Smooth muscle cell (in vitro differentiated cells): ENCODE data around the gene TUBB1. TPM values are rescaled to one million over a fixed set of nuclear protein-coding genes. Genes with fewer than 3 reads are reported as not detected.

Experiments used
- DNase-seq: peaks from one replicate; lab custom pipeline; 2025; ENCODE audit not compliant: unreplicated experiment; lab: John Stamatoyannopoulos, UW
- H2AFZ ChIP-seq: fragments of 200-600 bp; sonication (generic); 2 replicates; pipeline ENCODE4 v1.6.0; 2016; ENCODE audit warnings: antibody characterized with exemption, low read depth, mild to moderate bottlenecking
- H3F3A ChIP-seq: fragments of 200-600 bp; sonication (generic); 2 replicates; pipeline ENCODE4 v1.6.0; 2017; ENCODE audit warnings: antibody characterized with exemption, low read depth
- H3K27ac ChIP-seq: fragments of 200-600 bp; sonication (generic); 2 replicates; pipeline ENCODE4 v1.5.1; 2016; ENCODE audit warnings: low read depth, mild to moderate bottlenecking
- H3K27me3 ChIP-seq: fragments of 200-600 bp; sonication (generic); 2 replicates; pipeline ENCODE4 v1.6.1; 2016; ENCODE audit warnings: low read depth, mild to moderate bottlenecking
- H3K36me3 ChIP-seq: fragments of 200-600 bp; sonication (generic); 2 replicates; pipeline ENCODE4 v1.5.1; 2016; ENCODE audit warnings: low read depth
- H3K4me1 ChIP-seq: fragments of 200-600 bp; sonication (generic); 2 replicates; pipeline ENCODE4 v1.5.1; 2016; ENCODE audit warnings: low read depth
- H3K4me2 ChIP-seq: fragments of 200-600 bp; sonication (generic); 2 replicates; pipeline ENCODE4 v1.6.0; 2016; ENCODE audit warnings: mild to moderate bottlenecking
- H3K4me3 ChIP-seq: fragments of 200-600 bp; sonication (generic); 2 replicates; pipeline ENCODE4 v1.5.1; 2016; ENCODE audit warnings: mild to moderate bottlenecking
- H3K79me2 ChIP-seq: fragments of 200-600 bp; sonication (generic); 2 replicates; pipeline ENCODE4 v1.6.0; 2016; ENCODE audit warnings: low read depth, mild to moderate bottlenecking
- H3K9ac ChIP-seq: fragments of 200-600 bp; sonication (generic); 2 replicates; pipeline ENCODE4 v1.6.0; 2016; ENCODE audit warnings: low read depth
- H3K9me3 ChIP-seq: fragments of 200-600 bp; sonication (generic); replicated peaks from 2 replicates; pipeline ENCODE4 v1.5.1; 2016; ENCODE audit warnings: low read depth
- H4K20me1 ChIP-seq: fragments of 200-600 bp; sonication (generic); 2 replicates; pipeline ENCODE4 v1.6.0; 2016; ENCODE audit warnings: low read depth
- WGBS: methylation state at CpG from one replicate; pipeline ENCODE4 v1.1.7; 2016; ENCODE audit warnings: low lambda C conversion rate; 5-methylcytosine and 5-hydroxymethylcytosine counted together
- polyA plus RNA-seq: library from polyadenylated mRNA; unstranded; fragments of >200 nt; fragmentation: Nextera tagmentation; extraction: Ambion mirVana; gene quantifications from 2 replicates; pipeline ENCODE4 v1.2.1, GENCODE V29; 2016
- total RNA-seq: library from RNA; depleted of rRNA; stranded (reverse); fragments of >200 nt; gene quantifications from 2 replicates; pipeline ENCODE4 v1.2.3, GENCODE V29; 2014
- TF ChIP-seq, protein P1 (sequence below): fragments of 200-600 bp; sonication (generic); IDR thresholded peaks from 2 replicates; pipeline ENCODE4 v1.5.1; 2017; ENCODE audit warnings: borderline replicate concordance, mild to moderate bottlenecking, antibody characterized with exemption; ENCODE audit not compliant: insufficient read depth, poor library complexity, severe bottlenecking

The TUBB1 gene
- total and polyA plus RNA-seq, 2 experiments from 2014 or later = 0.67 TPM; not detected in 1

DNA sequence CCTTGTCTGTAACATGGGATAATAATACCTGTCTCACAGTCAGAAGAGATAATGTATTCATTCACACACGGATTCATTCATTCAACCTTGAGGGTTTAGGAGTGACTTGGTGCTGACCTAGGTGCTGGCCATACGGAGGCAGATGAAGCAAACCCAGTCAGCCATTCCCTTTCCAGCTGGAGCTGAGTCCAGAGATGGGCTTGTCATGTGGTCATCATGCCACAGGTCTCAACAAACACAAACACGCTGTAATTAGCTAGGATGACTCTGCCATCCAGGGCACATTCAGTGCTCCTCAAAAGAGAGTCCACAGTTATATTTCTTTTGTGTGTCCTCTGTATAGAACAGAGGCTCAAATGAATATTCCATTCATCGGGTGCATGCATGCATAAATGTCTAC is 42.9 kb downstream of the TUBB1 start:
- Histone ChIP-seq H3K4me1 (peaks cover 2% of the 10 kb centered on the region), H3K27ac (no peak overlapping the region), H3K79me2 (no peaks in the 10 kb centered on the region), H3K27me3 (no peaks in the 10 kb centered on the region), H3F3A (peaks cover 2% of the 10 kb centered on the region), H3K9ac (no peak overlapping the region), H3K9me3 (no peaks in the 10 kb centered on the region), H4K20me1 (no peaks in the 10 kb centered on the region), H3K4me3 (no peak overlapping the region), H3K4me2 (no peak overlapping the region), H2AFZ (no peak overlapping the region), H3K36me3 (no peaks in the 10 kb centered on the region)
- TF ChIP-seq, protein P1, sequence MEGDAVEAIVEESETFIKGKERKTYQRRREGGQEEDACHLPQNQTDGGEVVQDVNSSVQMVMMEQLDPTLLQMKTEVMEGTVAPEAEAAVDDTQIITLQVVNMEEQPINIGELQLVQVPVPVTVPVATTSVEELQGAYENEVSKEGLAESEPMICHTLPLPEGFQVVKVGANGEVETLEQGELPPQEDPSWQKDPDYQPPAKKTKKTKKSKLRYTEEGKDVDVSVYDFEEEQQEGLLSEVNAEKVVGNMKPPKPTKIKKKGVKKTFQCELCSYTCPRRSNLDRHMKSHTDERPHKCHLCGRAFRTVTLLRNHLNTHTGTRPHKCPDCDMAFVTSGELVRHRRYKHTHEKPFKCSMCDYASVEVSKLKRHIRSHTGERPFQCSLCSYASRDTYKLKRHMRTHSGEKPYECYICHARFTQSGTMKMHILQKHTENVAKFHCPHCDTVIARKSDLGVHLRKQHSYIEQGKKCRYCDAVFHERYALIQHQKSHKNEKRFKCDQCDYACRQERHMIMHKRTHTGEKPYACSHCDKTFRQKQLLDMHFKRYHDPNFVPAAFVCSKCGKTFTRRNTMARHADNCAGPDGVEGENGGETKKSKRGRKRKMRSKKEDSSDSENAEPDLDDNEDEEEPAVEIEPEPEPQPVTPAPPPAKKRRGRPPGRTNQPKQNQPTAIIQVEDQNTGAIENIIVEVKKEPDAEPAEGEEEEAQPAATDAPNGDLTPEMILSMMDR = no peak
- DNase-seq = no peak
- 72% methylated on average over 4 of the region's 4 CpGs for WGBS

DNA sequence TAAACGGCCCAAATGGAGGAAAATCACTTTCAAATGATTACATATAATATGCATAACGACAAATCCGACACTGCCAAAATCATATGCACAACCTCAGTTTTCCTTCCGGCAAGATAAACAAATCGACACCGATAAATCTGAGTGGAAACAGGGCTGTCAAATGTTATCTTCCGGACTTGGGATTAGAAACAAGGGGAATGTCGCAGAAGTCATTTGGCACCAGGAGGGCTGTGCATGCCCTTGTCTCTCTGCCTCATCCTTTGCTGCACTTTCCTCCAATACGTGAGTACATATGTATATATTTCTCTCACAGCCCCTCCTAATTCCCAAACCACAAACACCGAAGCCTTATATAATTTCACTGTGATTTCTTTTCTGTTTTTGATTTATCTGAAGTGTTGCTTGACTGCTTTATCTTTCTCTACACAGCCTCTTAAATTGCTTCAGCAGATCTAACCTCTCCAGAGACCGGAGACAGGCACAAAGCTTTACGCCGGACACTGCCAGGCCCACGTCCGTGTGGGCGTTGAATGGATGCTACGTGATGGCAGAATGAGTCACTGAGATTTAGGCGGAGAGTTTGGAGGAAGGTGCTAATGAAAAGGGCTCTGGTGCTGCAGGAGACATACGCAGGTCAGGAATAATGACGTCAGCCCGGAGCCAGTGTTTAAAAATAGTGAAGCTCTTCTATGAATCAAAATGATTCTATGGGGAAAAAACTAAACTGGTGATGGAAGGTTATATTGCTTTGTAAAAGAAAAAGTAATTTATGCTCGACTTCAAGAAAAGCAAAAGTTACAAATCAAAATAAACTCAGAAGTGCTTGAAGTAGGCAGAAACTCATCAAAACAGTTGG is 44.4 kb downstream of the TUBB1 start:
- peaks cover 2% of the 10 kb centered on the region for H3K4me1 ChIP-seq
- peaks cover 2% of the 10 kb centered on the region for H3F3A ChIP-seq
- H3K4me2 ChIP-seq = peak overlapping the region; percentile 80
- H4K20me1 ChIP-seq = no peaks in the 10 kb centered on the region
- no peak for DNase-seq
- WGBS = 15% methylated on average over 22 of the region's 22 CpGs
- no peaks in the 10 kb centered on the region for H3K79me2 ChIP-seq
- H3K9ac ChIP-seq = peak overlapping the region; percentile 33
- peak overlapping the region; percentile 62 for H2AFZ ChIP-seq
- peak overlapping the region; percentile 29 for H3K4me3 ChIP-seq
- TF ChIP-seq, protein P1 = no peak
- H3K9me3 ChIP-seq = no peaks in the 10 kb centered on the region
- no peaks in the 10 kb centered on the region for H3K27me3 ChIP-seq
- no peaks in the 10 kb centered on the region for H3K36me3 ChIP-seq
- peak overlapping the region; percentile 59 for H3K27ac ChIP-seq

DNA sequence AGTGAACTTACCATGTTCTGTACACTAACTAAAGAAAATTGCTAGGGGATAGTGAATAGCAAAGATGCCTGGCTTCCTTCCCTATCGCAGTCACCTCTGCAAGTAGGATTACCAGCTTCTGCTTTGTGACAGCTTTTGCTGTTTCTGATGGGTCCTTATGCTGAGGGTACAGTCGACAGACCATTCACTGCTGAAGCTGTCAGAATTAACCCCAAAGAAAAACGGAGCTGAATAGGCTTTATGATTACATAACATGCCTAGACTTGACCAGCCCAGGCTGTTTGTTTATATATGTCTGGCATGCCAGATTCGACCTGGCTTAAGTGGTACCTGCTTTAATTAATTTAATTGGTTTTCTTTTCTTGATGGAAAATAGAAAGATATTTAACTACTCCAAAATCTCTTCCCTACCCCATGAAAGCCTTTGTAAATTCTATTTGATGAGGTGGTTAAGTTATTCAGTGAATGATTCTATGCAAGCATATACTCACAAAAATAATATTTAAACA is 45.0 kb downstream of the TUBB1 start:
- peaks cover 2% of the 10 kb centered on the region for H3F3A ChIP-seq
- H3K79me2 ChIP-seq = no peaks in the 10 kb centered on the region
- peak overlapping the region; percentile 19 for H3K9ac ChIP-seq
- TF ChIP-seq, protein P1 = no peak
- H3K27ac ChIP-seq = peak overlapping the region; percentile 59
- H3K9me3 ChIP-seq = no peaks in the 10 kb centered on the region
- peak overlapping the region; percentile 29 for H3K4me3 ChIP-seq
- no peak overlapping the region for H2AFZ ChIP-seq
- H3K27me3 ChIP-seq = no peaks in the 10 kb centered on the region
- no peak for DNase-seq
- peak overlapping the region; percentile 80 for H3K4me2 ChIP-seq
- peaks cover 2% of the 10 kb centered on the region for H3K4me1 ChIP-seq
- 17% methylated on average over 4 of the region's 4 CpGs for WGBS
- no peaks in the 10 kb centered on the region for H4K20me1 ChIP-seq
- H3K36me3 ChIP-seq = no peaks in the 10 kb centered on the region
